ENCODE data around the gene EMD.
"Not testable (repeated sequence)": the region's sequence is repeated elsewhere in the genome, so short reads cannot be mapped to it uniquely, and the experiment has no call there.

Gene EMD

DNA sequence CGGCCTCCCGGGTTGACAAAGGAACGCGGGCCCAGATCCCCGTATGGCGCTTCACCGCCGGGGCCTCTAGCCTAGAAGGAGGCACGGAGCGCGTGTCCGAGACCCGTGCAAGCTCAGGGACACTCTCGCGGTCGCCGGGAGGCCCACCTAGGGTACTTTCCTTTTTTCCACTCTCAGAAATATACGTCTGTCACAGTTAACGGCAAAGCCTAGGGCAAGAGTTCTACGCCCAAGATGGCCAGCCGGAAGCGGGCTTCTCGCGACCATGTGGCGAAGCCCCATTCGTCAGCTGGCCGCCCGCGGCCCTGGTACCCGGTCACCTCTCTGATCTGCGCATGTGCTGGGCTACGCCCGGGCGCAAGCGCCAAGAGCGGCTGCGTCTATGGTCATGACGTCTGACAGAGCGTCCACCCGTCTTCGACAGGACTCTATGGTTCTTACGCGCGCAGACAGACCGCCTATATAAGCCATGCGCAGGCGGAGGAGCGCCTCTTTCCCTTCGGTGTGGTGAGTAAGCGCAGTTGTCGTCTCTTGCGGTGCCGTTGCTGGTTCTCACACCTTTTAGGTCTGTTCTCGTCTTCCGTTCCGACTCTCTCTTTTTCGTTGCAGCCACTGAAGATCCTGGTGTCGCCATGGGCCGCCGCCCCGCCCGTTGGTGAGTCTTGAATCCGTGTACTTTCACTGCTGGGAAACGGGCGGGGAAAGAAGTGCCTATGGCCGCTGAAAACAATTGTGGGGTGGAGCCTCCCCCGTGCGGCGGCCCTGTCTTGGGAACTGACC is 19.0 kb downstream of the EMD start, which contains the start of gene RPL10:
Gene RPL10, plus strand, starts transcription at position 490 of the 780 bp plus-strand sequence. Its CDS starts 143 bp downstream, at position 633.
- DNase-seq, result peak; percentile 91

DNA sequence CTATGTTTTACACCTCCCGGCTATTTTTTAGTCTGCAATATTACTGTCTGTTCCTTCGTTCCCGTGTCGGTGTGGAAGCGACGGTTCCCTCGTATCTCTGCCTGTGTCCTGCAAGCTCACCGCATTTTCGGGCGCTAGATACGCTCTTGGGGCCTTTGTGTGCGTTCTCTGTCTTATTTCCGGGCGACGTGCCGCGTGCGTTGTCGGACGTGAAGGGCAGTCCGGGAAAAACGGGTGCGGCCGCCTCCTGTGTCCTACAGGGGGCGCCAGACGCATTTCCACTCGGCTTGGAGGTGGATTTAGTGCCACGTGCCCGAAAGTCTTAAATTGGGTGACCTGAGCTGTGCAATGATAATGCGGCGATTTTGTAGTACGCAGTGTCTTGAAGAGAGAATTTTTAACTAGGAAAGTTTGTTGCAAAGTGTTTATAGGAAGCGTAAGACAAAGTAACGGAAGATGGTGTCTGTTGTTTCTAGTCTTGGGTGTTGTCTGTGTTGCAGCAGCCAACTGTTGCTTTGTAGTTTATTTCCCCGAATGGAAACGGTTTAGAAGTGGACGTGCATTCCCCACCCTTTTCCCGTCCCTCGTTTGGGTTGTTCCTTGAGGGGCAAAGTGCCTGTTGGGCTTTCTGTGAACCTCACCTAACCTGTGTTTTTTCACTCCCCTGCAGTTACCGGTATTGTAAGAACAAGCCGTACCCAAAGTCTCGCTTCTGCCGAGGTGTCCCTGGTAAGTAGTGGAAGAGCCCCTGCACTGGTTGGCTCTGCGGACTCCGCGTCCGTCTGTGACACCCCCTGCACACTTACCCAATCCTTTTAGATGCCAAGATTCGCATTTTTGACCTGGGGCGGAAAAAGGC is 19.8 kb downstream of the EMD start:
- DNase-seq, result peak; percentile 84

DNA sequence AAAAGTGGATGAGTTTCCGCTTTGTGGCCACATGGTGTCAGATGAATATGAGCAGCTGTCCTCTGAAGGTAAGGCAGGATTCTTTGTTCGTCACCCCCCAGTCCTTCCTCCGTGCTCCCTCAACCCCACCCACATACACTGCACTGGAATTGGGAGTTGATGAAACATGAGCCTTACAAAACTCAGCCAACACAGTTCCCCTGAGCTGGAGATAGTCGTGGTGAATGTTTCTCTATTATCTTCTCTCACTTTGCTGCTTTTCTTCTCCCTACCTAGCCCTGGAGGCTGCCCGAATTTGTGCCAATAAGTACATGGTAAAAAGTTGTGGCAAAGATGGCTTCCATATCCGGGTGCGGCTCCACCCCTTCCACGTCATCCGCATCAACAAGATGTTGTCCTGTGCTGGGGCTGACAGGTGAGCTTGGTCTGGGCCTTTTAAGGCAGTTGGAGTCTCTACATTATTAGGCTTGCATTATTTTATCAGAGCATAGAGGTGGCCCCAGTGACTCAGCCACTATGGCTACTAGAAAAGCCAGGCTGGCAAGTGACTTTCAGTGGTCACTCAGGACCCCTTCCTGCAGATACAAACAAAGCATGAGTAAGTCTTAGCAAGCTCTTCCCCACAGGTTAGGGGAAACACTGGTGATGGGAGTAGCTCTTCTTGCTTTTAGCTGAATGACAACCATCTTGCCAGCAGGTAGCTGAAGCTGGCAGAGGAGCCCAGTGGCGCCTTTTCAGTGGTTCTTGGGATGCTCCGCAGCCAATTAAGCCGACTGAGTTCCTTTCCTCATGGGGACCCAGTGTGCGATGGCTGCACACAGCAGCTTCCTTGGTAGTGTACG is 20.7 kb downstream of the EMD start:
- peak; percentile 39 for DNase-seq

DNA sequence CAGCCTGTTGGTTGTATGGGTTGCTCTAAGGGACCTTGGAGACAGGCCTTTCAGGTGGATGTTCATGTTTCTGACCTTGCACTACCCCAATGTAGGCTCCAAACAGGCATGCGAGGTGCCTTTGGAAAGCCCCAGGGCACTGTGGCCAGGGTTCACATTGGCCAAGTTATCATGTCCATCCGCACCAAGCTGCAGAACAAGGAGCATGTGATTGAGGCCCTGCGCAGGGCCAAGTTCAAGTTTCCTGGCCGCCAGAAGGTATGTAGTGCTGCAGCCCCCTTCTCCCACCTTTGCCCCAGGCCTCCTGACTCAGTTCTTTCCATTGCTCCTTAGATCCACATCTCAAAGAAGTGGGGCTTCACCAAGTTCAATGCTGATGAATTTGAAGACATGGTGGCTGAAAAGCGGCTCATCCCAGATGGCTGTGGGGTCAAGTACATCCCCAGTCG is 21.3 kb downstream of the EMD start:
- DNase-seq, result not testable (repeated sequence)

DNA sequence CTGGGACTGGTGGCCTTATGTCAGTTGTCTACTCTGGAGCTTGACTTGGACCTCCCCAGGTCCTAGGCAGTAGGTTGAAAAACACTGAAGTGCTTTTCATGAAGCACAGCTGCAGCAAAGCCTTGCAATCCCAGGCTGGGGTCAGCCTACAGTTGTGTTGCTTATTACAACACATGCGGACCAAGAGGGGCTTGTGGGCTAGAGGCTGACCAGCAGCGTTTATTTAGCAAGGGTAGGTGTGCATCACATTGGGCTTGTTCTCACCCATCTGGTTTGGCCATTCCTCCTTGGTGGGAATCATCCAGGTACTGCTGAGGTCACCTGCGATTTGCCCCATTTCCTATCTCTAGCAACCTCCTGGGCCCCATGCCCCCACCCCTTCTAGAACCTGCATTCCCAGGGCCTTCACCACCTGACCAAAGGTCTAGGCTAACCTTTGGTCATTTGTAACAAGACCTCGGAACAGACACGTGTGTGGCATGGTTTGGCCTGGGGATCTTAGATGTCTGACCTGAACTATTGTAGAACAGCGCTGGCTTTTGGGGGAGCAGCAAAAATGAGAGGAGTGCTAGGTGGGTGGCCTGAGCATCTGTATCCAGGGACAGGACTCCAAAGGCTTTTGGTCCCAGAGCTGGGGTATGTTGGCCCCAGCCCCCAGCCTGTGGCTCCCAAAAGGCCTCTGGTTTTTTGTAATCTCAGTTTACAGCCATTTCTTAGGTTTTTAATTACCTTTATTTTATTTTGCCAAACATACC is 22.1 kb downstream of the EMD start:
- no peak for DNase-seq

GRCh38 chrX:154401918-154402621 is 23.0 kb downstream of the EMD start:
- DNase-seq, result no peak

GRCh38 chrX:154402622-154403127 is 23.6 kb downstream of the EMD start:
- no peak for DNase-seq

DNA sequence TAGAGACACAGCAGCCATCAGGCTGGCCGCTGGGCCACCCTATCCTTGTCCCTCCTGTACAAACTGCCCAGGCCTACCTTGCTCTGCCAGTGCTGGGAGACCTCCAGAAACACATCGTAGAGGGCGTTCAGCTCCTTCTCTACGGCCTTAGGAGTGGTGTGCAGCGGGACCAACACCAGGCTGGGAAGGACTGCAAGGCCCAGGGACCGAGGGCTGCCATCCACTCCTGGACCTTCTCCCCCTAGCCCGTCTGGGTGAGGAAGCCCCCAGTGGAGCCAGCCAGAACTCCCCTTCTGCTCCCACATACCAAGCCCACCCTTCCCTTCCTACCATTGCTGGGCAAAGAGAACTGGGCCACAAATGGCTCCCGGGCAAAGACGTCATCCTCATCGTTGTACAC is 24.1 kb downstream of the EMD start:
- DNase-seq, result no peak

- DNase-seq, result no peak
Observed at GRCh38 chrX:154403858-154404257, 24.8 kb downstream of the EMD start.

DNA sequence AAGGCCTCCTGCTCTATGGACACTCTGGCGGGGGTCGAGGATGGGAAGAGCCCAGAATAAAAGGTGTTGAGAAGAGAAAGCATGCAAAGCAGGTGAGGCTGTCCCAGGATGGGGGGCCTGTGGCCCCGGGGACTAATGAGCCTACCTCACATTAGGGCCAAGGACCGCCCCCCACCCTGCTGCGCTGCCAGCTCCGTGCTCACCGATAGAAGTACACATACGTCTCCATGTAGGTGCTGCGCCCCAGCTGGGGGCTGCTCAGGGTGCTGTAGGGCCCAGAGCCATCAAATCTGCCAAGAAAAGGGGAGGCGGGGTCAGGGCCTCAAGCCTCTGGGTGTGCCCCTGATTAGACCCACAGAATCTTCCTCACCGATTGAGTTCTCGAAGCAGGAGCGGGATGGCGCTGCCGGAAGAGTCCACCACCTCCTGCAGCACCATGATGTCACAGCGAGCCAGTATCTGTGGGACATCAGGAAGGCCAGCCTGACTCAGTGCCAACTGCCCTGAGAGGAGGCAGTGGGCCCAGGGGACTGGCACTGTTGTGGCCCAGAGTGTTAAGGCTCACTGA is 25.6 kb downstream of the EMD start:
- DNase-seq, result no peak

DNA sequence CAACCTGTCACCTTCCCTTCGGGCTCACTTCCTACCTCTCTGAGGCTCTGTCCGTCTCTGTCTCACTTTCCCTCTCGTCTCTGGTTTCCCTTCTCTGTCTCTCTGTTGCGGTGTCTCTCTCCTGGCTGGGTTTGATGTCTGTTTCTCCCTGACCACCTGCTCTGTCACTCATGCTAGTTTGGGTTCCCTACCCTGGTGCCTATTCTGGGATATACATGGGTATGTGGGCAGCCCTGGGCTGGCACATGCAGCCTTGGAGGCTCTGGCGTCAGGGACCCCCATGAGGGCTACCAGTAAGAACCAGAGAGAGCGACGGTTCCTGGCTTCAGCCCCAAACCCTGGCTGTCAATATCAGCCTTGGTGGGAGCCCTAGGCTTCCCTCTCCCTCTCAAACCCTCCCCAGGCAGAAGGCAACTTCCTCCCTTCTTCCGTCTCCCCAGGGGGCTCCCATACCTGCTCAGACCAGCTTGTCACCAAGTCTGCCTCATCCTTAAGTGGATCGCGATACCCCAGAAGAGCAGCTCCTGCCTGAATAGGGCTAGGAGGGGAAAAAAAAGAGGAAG is 29.6 kb downstream of the EMD start:
- no peak for DNase-seq

DNA sequence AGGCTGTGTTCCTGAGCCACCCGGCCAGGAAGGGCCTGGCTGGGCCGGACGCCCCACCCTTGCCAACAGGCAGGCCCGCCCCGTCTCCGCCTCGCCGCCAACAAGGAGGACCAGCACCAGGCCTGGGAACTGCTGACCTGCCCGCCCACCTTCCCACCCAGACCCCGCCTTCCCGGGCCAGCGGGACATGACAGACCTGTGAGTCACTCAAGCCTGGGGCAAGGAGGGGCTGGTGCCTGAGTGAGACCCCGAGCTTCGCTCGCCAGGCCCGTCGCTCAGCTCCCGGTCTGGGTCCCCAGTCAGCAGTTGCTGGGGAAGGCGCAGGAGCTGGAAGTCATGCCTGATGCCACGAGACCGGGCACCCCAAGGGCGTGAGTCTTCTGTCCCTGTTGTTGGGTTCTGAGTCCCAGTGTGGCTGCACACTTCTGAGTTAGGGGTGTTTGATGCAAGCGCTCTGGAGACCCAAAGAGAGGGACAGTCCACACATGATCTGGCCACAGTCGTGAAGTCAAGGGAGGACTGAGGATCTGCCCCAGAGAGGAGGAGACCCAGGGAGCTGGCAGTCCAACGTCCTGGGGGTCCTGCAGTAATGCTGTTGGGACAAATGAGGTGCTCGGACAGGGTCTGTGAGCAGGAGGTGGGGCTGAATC is 30.3 kb downstream of the EMD start, which contains the start of gene DNASE1L1:
Gene DNASE1L1, minus strand, starts transcription at position 33 of the 650 bp plus-strand sequence. CDS start 3,686 bp downstream, outside the sequence.
- no peak for DNase-seq

GRCh38 chrX:154411981-154412340 is 32.9 kb downstream of the EMD start:
- peak; percentile 57 for DNase-seq

DNA sequence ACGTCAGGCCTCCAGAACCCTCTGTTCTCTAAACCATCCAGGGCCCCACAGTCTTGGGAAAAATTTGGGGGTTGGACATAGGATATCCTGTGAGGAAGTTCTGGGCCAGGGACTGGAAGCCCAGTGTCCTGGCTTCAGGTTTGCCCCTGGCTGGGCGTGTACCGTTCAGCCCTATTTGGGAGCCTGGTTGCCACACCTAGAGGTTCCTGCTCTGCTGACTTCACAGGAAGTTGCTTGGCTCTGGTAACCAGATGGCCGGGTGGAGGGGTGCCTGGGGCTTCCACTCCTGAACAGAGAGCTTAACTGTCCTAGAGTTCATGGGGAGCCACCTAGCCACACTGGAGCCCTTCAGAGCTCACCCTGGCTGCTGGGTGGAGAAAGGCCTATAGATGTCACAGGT is 33.4 kb downstream of the EMD start:
- peak; percentile 19 for DNase-seq

- no peak for DNase-seq
Observed at GRCh38 chrX:154413142-154413541, 34.0 kb downstream of the EMD start.

GRCh38 chrX:154417157-154417556 is 38.1 kb downstream of the EMD start:
- DNase-seq, result no peak

- no peak for DNase-seq
Observed at GRCh38 chrX:154419189-154419588, 40.1 kb downstream of the EMD start.

- no peak for DNase-seq
Observed at GRCh38 chrX:154419688-154420401, 40.8 kb downstream of the EMD start.

GRCh38 chrX:154420402-154420756 is 41.3 kb downstream of the EMD start:
- no peak for DNase-seq
